Keratinocyte (primary cell): ENCODE measurements around the gene RASD1.

Experiments used
- EZH2 ChIP-seq: IDR thresholded peaks from one replicate; pipeline ENCODE4 v1.6.1; 2012; ENCODE audit warnings: inconsistent platforms, mild to moderate bottlenecking, low read length, moderate library complexity
- TF ChIP-seq, protein P1 (sequence below), 3 experiments: IDR thresholded peaks in 1 of 3; conservative IDR thresholded peaks in 1 of 3; optimal IDR thresholded peaks in 1 of 3; 2 replicates in 2 of 3; 3 replicates in 1 of 3; pipeline versions ENCODE3 to v1.5.1; 2011; ENCODE audit warnings: low read length in 3 of 3, mild to moderate bottlenecking in 3 of 3, moderate library complexity in 2 of 3, control low read depth in 1 of 3, inconsistent platforms in 1 of 3; ENCODE audit not compliant: insufficient read depth in 2 of 3; ENCODE audit errors: extremely low read depth in 1 of 3

DNA sequence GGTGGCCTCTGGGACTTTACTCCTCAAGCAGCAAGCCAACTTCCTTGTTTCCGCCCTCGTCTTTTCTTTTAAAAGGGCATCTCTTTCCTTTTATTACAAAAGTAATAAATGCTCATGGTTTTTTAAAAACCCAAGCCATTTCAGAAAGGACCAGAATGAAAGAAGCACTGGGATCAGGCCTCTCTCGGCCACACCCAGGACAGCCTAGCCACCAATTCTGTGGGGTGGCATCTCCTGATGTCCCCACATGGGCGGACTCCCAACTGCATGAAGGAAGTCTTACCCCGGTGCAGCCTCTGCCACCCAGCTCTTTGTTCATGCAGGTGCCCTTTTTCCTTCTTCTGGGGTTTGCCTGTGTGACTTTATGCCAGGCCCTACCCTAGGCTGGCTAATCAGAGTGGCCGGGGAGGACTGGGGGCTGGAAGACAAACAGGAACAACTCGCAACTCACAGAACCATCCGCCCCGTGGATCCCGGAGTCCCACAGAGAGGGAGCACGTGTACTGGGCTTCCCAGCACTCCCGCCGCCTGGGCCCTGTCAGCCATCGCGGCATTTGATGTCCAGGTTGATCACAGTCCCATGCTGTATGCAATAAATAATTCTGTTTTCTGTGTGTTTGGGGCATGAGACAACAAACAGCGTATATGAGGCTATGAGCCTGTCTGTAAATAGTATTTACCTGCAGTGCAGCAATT, 2.6 kb upstream of the RASD1 start:
- TF ChIP-seq, protein P1, sequence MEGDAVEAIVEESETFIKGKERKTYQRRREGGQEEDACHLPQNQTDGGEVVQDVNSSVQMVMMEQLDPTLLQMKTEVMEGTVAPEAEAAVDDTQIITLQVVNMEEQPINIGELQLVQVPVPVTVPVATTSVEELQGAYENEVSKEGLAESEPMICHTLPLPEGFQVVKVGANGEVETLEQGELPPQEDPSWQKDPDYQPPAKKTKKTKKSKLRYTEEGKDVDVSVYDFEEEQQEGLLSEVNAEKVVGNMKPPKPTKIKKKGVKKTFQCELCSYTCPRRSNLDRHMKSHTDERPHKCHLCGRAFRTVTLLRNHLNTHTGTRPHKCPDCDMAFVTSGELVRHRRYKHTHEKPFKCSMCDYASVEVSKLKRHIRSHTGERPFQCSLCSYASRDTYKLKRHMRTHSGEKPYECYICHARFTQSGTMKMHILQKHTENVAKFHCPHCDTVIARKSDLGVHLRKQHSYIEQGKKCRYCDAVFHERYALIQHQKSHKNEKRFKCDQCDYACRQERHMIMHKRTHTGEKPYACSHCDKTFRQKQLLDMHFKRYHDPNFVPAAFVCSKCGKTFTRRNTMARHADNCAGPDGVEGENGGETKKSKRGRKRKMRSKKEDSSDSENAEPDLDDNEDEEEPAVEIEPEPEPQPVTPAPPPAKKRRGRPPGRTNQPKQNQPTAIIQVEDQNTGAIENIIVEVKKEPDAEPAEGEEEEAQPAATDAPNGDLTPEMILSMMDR (optimal IDR thresholded peaks at IDR 0.05 in 1 of 3, IDR thresholded peaks at IDR 0.05 in 1 of 3, conservative IDR thresholded peaks at IDR 0.05 in 1 of 3; ENCODE audit: extremely low read depth in 1 of 3, insufficient read depth in 2 of 3, low read length in 3 of 3) = no peak
- no peak for TF ChIP-seq EZH2
